Muscle of arm (tissue), 12 donors: Measurements from ENCODE around the gene YIF1B. TPM values are rescaled to one million over a fixed set of nuclear protein-coding genes. Genes with fewer than 3 reads are reported as not detected.
"Not testable (repeated sequence)": the region's sequence is repeated elsewhere in the genome, so short reads cannot be mapped to it uniquely, and the experiment has no call there.

Source experiments
- DNase-seq: peaks from one replicate; pipeline ENCODE4 v3.0.0-alpha.2; 2013
- polyA plus RNA-seq, 12 donors: library from polyadenylated mRNA; unstranded; fragments of 120-200 nt; gene quantifications; one replicate each; pipeline ENCODE4 v1.2.1, GENCODE V29; 2013; ENCODE audit not compliant: insufficient read length in 12 of 12

Gene YIF1B
- polyA plus RNA-seq, 12 donors, result 13.0 to 27.2 (median 22.9) TPM; not detected in 1

GRCh38 chr19:38278751-38279150 is 37.0 kb downstream of the YIF1B start:
- DNase-seq, result no peak

GRCh38 chr19:38277969-38278680 is 37.6 kb downstream of the YIF1B start:
- DNase-seq, result no peak

DNA sequence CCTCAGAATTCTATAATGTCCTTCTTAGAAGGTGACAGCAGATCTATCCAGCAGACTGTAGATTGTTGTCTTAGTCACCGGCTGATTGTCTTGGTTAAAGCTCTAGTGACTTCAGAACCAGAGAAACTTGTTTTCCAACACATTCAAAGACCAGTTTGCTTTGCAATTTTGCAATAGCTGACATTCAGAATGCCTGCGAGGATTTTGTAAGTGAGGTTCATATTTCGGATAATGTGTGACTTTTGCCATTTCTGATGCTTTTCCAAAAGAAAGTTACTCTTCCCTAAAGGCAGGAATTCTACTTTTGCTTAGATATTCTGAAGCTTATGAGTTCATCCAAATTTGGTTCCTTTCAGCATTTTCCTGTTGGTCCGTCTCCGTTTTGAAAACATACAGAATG is 38.2 kb downstream of the YIF1B start:
- DNase-seq, result no peak

DNA sequence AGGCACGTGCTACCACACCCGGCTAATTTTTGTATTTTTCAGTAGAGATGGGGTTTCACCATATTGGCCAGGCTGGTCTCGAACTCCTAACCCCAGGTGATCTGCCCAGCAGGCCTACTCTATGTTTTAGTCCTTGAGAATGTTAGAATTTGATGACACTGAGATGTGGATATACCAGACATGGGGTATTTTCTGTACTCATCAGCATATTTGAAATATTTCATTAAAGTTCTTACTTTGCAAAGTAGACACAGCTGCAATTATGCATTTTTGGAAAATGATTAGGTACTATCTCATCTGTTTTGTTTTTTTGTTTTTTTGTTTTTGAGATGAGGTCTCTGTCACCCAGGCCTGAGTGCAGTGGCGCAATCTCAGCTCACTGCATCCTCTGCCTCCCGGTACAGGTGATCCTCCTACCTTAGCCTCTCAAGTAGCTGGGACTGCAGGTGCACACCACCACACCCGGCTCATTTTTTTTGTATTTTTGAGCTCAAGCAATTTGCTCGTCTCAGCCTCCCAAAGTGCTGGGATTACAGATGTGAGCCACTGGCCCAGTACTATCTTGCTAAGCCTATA is 38.7 kb downstream of the YIF1B start:
- no peak for DNase-seq

GRCh38 chr19:38274739-38275138 is 41.0 kb downstream of the YIF1B start:
- DNase-seq, result no peak

DNA sequence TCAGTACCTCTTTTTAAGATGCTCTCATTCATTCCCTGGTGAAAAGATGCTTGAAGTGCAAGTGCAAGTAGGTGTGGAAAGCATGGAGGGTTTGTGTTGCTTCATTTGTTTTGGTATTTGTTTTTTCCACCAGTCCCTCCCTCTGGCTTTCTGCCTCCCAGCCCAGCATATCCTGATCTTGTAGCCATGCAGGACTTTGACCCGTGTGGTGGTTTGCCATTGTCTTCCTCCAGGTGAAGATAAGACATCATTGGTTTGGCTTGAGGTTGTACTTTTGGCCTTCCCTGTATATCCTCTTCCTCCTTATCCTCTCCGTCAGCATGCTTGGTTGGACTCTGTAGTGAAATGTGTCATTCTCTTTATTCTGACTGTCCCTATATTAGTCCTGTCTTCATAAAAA is 42.2 kb downstream of the YIF1B start:
- DNase-seq, result no peak

DNA sequence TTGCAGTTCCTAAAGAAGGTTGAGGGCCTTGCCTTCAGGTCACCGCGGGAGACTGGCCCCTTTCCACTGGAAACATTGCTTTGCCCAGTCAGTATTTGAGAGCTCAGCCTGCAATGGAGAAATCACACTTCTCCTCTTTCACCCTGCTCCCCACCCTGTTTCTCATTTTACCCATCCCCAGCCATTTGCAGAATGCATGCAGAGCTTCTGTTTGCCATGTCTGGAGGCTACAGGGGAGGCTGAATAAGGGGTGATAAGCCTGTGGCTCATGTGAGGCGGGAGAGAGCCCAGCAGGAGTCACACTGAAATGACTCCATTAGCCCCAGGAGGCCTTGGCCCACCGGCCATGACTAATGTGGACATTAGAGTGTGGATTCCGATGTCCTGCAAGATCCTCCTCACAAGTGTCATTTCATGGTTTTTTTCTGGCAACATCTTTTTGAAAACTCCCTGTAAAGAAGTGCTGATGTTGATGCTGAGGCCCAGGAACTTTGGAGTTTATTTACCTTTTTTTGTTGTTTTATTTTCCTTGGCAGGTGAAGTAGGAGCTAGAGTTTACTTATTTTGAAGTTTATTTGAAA is 45.1 kb downstream of the YIF1B start:
- DNase-seq, result no peak

- no peak for DNase-seq
Measured at GRCh38 chr19:38268539-38268938, 47.2 kb downstream of the YIF1B start.

GRCh38 chr19:38267761-38268483 is 47.8 kb downstream of the YIF1B start:
- DNase-seq, result no peak

GRCh38 chr19:38266981-38267597 is 48.7 kb downstream of the YIF1B start:
- DNase-seq, result no peak

DNA sequence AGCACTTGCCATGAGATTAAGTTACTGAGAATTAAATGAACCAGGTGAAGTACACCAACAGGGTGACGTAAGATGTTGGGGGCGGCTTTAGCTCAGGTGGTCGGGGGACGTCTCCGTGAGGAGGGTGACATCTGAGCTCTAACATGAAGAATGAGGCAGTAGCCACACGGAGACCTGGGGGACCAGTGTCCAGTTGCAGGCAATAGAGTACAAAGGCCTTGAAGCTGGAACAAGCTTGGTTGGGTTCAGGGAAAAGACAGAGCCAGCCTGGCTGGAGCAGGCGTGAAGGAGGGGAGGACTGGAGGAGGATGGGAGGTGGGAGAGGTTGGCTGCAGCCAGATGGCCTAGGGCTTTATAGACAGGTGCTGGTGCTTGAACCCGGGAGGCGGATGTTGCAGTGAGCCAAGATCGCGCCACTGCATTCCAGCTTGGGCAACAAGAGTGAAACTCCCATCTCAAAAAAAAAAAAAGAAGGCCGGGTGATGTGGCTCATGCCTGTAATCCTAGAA is 49.8 kb downstream of the YIF1B start:
- DNase-seq, result no peak

GRCh38 chr19:38265213-38265861 is 50.4 kb downstream of the YIF1B start:
- DNase-seq, result no peak

DNA sequence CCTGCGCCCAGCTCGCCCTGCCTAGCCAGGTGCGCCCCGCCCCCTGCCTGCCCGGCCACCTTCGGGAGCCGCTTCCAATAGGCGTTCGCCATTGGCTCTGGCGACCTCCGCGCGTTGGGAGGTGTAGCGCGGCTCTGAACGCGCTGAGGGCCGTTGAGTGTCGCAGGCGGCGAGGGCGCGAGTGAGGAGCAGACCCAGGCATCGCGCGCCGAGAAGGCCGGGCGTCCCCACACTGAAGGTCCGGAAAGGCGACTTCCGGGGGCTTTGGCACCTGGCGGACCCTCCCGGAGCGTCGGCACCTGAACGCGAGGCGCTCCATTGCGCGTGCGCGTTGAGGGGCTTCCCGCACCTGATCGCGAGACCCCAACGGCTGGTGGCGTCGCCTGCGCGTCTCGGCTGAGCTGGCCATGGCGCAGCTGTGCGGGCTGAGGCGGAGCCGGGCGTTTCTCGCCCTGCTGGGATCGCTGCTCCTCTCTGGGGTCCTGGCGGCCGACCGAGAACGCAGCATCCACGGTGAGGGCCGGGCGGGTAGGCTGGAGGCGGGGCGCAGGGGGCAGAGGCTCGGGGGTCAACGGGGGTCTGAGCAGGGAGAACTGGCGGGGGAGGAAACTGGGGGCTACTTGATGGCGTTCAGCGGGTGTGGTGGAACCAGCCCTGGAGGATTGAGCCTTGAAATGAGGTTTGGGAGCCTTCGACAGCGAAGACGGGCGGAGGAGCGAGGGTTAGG is 51.1 kb downstream of the YIF1B start, which contains the start of gene SPINT2:
Gene SPINT2 (plus strand): TSS at position 88 of the 727 bp plus-strand sequence. CDS start 320 bp downstream, at position 408.
- DNase-seq, result no peak

GRCh38 chr19:38263689-38264485 is 51.9 kb downstream of the YIF1B start:
- no peak for DNase-seq

- no peak for DNase-seq
Measured at GRCh38 chr19:38262585-38263268, 53.0 kb downstream of the YIF1B start.

DNA sequence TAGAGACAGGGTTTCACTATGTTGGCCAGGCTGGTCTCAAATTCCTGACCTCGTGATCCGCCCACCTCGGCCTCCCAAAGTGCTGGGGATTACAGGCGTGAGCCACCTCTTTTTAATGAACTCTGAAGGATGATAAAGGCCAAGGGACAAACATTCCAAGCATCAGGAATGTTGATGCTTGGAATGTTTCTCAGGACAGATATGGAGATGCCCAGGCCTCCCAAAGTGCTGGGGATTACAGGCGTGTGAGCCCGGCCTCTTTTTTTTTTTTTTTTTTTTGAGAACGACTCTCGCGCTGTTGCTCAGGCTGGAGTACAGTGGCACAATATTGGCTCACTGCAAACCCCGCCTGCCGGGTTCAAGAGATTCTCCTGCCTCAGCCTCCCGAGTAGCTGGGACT is 53.8 kb downstream of the YIF1B start:
- not testable (repeated sequence) for DNase-seq

DNA sequence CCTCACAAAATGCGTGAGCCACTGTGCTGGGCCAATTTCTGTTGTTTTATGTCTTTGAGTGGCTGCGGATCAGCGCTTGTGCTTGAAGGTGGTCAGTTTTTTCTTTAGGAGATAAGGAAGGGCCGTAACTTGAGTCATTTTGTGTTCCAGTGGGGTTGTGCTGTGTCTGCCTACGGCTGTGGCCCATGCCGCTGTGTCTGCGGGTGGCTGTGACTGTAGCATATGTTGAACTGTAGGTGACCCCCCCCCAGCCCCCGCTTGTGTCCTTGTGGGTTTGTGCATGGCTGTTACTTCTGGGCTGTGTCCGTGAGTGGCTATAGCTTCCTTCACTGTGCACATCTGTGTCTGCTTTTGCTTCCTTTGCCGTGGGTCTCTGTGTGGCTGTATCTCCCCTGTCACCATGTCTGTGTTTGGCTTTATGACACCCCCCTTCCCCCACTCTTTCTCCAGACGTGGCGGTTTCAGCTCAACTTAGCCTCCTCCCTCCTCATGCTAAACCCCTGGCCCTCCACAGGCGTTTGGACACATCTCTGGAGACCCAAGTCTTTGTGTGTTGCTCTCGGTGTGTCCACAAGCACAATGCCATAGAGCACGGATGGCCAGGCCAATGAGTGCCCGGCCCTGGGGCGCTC is 60.2 kb downstream of the YIF1B start:
- DNase-seq, result no peak

DNA sequence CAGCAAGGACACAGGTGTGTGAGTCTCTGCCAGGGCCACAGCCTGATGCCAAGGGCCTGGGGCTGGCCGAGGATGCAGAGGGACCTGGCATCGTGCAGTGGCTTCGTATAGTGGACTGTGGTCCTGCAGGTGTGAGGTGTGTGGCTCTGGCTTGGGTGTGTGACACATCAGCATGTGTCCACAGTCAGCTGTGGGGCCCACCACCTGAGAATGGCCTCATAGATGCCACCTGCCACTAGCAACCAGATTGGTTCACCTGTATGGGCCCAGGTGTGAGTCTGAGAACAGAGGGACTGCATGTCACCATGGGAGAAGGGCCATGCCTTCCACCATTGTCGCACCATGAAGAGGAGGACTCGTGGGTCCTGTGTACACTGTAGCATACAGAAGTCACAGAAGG is 62.0 kb downstream of the YIF1B start:
- DNase-seq, result no peak
